OCI-LY7 (cell line): ENCODE data around the gene LARGE1.

Experiments used
- EZH2phosphoT487 ChIP-seq: fragments of 200-600 bp; sonication (generic); IDR thresholded peaks from 2 replicates; pipeline ENCODE4 v1.6.1; 2018; ENCODE audit warnings: low read depth, borderline replicate concordance, mild to moderate bottlenecking, mixed run types, antibody characterized with exemption, low read length, moderate library complexity, mixed read lengths
- TF ChIP-seq, protein P1 (sequence below): fragments of 200-600 bp; sonication (generic); conservative IDR thresholded peaks from 2 replicates; pipeline ENCODE4 v1.5.1; 2014; ENCODE audit warnings: mild to moderate bottlenecking, antibody characterized with exemption, low read length, moderate library complexity, mixed read lengths

DNA sequence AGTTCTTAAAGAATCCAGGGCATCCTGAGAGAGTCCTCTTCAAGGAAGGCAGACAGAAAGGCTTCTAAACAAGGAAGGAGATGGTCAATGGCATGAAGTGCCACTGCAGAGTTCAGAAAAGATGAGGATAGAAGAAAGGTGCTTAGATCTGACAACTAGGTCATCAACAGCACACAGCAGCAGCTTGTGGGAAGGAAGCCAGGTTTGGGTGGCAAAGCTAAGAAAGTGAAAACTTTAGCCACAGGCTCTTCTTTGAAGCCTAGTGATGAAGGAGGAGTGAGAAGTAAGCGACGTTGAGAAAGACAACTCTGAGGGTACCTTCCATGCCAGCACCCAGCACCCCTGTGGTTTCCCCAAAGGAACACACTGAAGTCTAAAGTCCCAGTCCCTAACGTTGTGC is 92.0 kb downstream of the LARGE1 start:
- TF ChIP-seq, protein P1, sequence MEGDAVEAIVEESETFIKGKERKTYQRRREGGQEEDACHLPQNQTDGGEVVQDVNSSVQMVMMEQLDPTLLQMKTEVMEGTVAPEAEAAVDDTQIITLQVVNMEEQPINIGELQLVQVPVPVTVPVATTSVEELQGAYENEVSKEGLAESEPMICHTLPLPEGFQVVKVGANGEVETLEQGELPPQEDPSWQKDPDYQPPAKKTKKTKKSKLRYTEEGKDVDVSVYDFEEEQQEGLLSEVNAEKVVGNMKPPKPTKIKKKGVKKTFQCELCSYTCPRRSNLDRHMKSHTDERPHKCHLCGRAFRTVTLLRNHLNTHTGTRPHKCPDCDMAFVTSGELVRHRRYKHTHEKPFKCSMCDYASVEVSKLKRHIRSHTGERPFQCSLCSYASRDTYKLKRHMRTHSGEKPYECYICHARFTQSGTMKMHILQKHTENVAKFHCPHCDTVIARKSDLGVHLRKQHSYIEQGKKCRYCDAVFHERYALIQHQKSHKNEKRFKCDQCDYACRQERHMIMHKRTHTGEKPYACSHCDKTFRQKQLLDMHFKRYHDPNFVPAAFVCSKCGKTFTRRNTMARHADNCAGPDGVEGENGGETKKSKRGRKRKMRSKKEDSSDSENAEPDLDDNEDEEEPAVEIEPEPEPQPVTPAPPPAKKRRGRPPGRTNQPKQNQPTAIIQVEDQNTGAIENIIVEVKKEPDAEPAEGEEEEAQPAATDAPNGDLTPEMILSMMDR, result no peak
- TF ChIP-seq EZH2phosphoT487, result no peak
